T-cell (primary cell): ENCODE data around the gene C2CD4B. TPM values are rescaled to one million over a fixed set of nuclear protein-coding genes. Genes with fewer than 3 reads are reported as not detected.

Source experiments
- ATAC-seq, 4 experiments: fragments of 200-7000 bp in 3 of 4; fragments of 150-1000 bp in 1 of 4; cut with Tn5 transposase; replicated peaks in 1 of 4; 1 replicate in 3 of 4; 2 replicates in 1 of 4; pipeline ENCODE4 v1.10.0; 2021; ENCODE audit warnings: moderate library complexity in 3 of 4, mild to moderate bottlenecking in 2 of 4, moderate number of reproducible peaks in 1 of 4
- CTCF ChIA-PET, 2 donors: fragments of 300-600 bp; sonication (Branson Sonifier 250); formaldehyde crosslinking; loops; one replicate each; lab custom pipeline; 2022; ENCODE audit warnings: antibody characterized with exemption in 2 of 2; lab: Charles Lee
- POLR2A ChIA-PET, 2 donors: fragments of 300-600 bp; sonication (Branson Sonifier 250); formaldehyde crosslinking; loops; one replicate each; lab custom pipeline; 2022; ENCODE audit warnings: antibody characterized with exemption in 2 of 2; lab: Charles Lee
- DNase-seq, 35 experiments: peaks; one replicate each; pipeline versions ENCODE4 v3.0.0 to v3.0.0-alpha.2; 2013 to 2023
- H3K27ac ChIP-seq: one replicate; pipeline ENCODE4 v1.5.1; 2013; ENCODE audit warnings: low read length
- H3K27me3 ChIP-seq, 2 experiments: replicated peaks in 1 of 2; 1 replicate in 1 of 2; 2 replicates in 1 of 2; pipeline versions ENCODE4 v1.6.1 to v1.7.0; 2013; ENCODE audit warnings: low read length in 1 of 2, mixed read lengths in 1 of 2; ENCODE audit not compliant: control insufficient read depth in 2 of 2, insufficient read depth in 2 of 2; ENCODE audit errors: extremely low read depth in 1 of 2
- H3K36me3 ChIP-seq, 2 donors: 1 replicate in 1 of 2; 2 replicates in 1 of 2; pipeline versions ENCODE4 v1.6.1 to v1.7.0; 2013; ENCODE audit warnings: low read length in 1 of 2; ENCODE audit not compliant: control insufficient read depth in 2 of 2, insufficient read depth in 1 of 2; ENCODE audit errors: extremely low read depth in 1 of 2
- H3K4me1 ChIP-seq, 2 experiments: 1 replicate in 1 of 2; 2 replicates in 1 of 2; pipeline versions ENCODE4 v1.6.1 to v1.7.0; 2013; ENCODE audit warnings: low read length in 2 of 2, mixed read lengths in 1 of 2; ENCODE audit not compliant: insufficient read depth in 2 of 2, control insufficient read depth in 1 of 2; ENCODE audit errors: extremely low read depth in 1 of 2
- H3K4me3 ChIP-seq, 2 donors: 1 replicate in 1 of 2; 2 replicates in 1 of 2; pipeline versions ENCODE4 v1.5.1 to v1.7.0; 2013; ENCODE audit warnings: mild to moderate bottlenecking in 2 of 2, low read length in 1 of 2, moderate library complexity in 1 of 2; ENCODE audit not compliant: control insufficient read depth in 1 of 2; ENCODE audit errors: extremely low read depth in 1 of 2
- H3K9me3 ChIP-seq: 2 replicates; pipeline ENCODE4 v1.7.0; 2013
- H3K27ac Mint-ChIP-seq, 2 donors: one replicate each; pipeline ENCODE4 v1.8.0; 2020 to 2021; ENCODE audit warnings: mild to moderate bottlenecking in 2 of 2, mixed read lengths in 2 of 2
- H3K27me3 Mint-ChIP-seq, 2 donors: one replicate each; pipeline ENCODE4 v1.8.0; 2021 to 2022; ENCODE audit warnings: mixed read lengths in 2 of 2
- H3K36me3 Mint-ChIP-seq: one replicate; pipeline ENCODE4 v1.8.0; 2021; ENCODE audit warnings: mixed read lengths
- H3K4me1 Mint-ChIP-seq, 3 donors: one replicate each; pipeline ENCODE4 v1.8.0; 2020 to 2022; ENCODE audit warnings: mixed read lengths in 3 of 3, mild to moderate bottlenecking in 1 of 3
- H3K4me3 Mint-ChIP-seq, 3 donors: one replicate each; pipeline ENCODE4 v1.8.0; 2020 to 2022; ENCODE audit warnings: mild to moderate bottlenecking in 3 of 3, mixed read lengths in 3 of 3, moderate library complexity in 3 of 3
- H3K9me3 Mint-ChIP-seq, 3 donors: one replicate each; pipeline ENCODE4 v1.8.0; 2020 to 2022; ENCODE audit warnings: mixed read lengths in 3 of 3
- WGBS: methylation state at CpG from one replicate; pipeline ENCODE4 v1.1.5; 2013; ENCODE audit warnings: missing lambda C conversion rate; ENCODE audit not compliant: insufficient coverage; 5-methylcytosine and 5-hydroxymethylcytosine counted together
- total RNA-seq, 35 experiments: library from RNA in 6 of 35; stranded (reverse) in 6 of 35; fragments of 120-200 nt in 1 of 35; gene quantifications; one replicate each; pipeline versions ENCODE4 v1.2.1 to v1.2.4 and lab custom pipeline; 2013 to 2026

C2CD4B gene
- total RNA-seq, 5 donors from 2014 or later (not counting 1 experiment from before 2014, with no cell fraction given) = not detected

- no peak overlapping the region for H3K4me3 ChIP-seq
- ChIA-PET CTCF (no interaction called here), POLR2A (no interaction called here)
- H3K9me3 ChIP-seq = no peaks in the 10 kb centered on the region
- no peaks in the 10 kb centered on the region for H3K36me3 ChIP-seq
- H3K4me1 ChIP-seq = no peaks in the 10 kb centered on the region
- H3K27me3 ChIP-seq = peaks cover 0 to 6% of the 10 kb centered on the region in 2 experiments
- no peaks in the 10 kb centered on the region for H3K9me3 Mint-ChIP-seq
- H3K27ac ChIP-seq = no peak overlapping the region
- peaks cover 11 to 12% of the 10 kb centered on the region in 2 donors for H3K27me3 Mint-ChIP-seq
- no peak overlapping the region for H3K27ac Mint-ChIP-seq
- no peak overlapping the region for H3K4me3 Mint-ChIP-seq
- 86% methylated on average over 1 of the region's 9 CpGs for WGBS
- no peak for ATAC-seq
- DNase-seq = no peak
- peaks cover 8 to 12% (median 11%) of the 10 kb centered on the region in 3 donors for H3K4me1 Mint-ChIP-seq
- no peaks in the 10 kb centered on the region for H3K36me3 Mint-ChIP-seq
Observed at GRCh38 chr15:62208367-62208766, 43.3 kb upstream of the C2CD4B start.

- no peak for ATAC-seq
- Histone ChIP-seq H3K27me3 (peaks cover 0 to 3% of the 10 kb centered on the region in 2 experiments), H3K4me1 (no peaks in the 10 kb centered on the region), H3K4me3 (no peak overlapping the region), H3K27ac (no peak overlapping the region), H3K9me3 (no peaks in the 10 kb centered on the region), H3K36me3 (no peaks in the 10 kb centered on the region)
- WGBS = no CpG with 5 or more reads among the region's 2 CpGs
- DNase-seq = no peak
- ChIA-PET POLR2A (no interaction called here), CTCF (no interaction called here)
- Mint-ChIP-seq H3K27ac (no peak overlapping the region), H3K36me3 (no peaks in the 10 kb centered on the region), H3K27me3 (peaks cover 17 to 30% of the 10 kb centered on the region in 2 donors), H3K4me3 (no peak overlapping the region), H3K9me3 (no peaks in the 10 kb centered on the region), H3K4me1 (peaks cover 0 to 2% (median 0%) of the 10 kb centered on the region in 3 donors)
Observed at GRCh38 chr15:62190675-62191074, 25.6 kb upstream of the C2CD4B start.

- Mint-ChIP-seq H3K4me1 (peaks cover 0 to 2% (median 0%) of the 10 kb centered on the region in 3 donors), H3K27me3 (peaks cover 17 to 30% of the 10 kb centered on the region in 2 donors), H3K27ac (no peak overlapping the region), H3K9me3 (no peaks in the 10 kb centered on the region), H3K4me3 (no peak overlapping the region), H3K36me3 (no peaks in the 10 kb centered on the region)
- Histone ChIP-seq H3K9me3 (no peaks in the 10 kb centered on the region), H3K4me3 (no peak overlapping the region), H3K36me3 (no peaks in the 10 kb centered on the region), H3K27ac (no peak overlapping the region), H3K27me3 (peaks cover 0 to 3% of the 10 kb centered on the region in 2 experiments), H3K4me1 (no peaks in the 10 kb centered on the region)
- ChIA-PET CTCF (no interaction called here), POLR2A (no interaction called here)
- ATAC-seq (no peak), DNase-seq (no peak)
- WGBS = 46% methylated on average over 2 of the region's 2 CpGs
Observed at GRCh38 chr15:62190274-62190673, 25.2 kb upstream of the C2CD4B start.

GRCh38 chr15:62188744-62189143, 23.7 kb upstream of the C2CD4B start:
- POLR2A ChIA-PET = no interaction called here

GRCh38 chr15:62187910-62188309, 22.8 kb upstream of the C2CD4B start:
- H3K27ac ChIP-seq = no peak overlapping the region
- ChIA-PET CTCF (interaction anchor here in 1 of 2 donors (1.0 kb wide), 1 partner anchor 11 kb away, joined by 4 read pairs; no protein-coding TSS in a partner anchor), POLR2A (no interaction called here)
- no peaks in the 10 kb centered on the region for H3K4me1 ChIP-seq
- ATAC-seq (no peak), DNase-seq (no peak)
- WGBS = no CpG with 5 or more reads among the region's 1 CpG
- peaks cover 0 to 3% of the 10 kb centered on the region in 2 experiments for H3K27me3 ChIP-seq
- Mint-ChIP-seq H3K4me3 (no peak overlapping the region), H3K36me3 (no peaks in the 10 kb centered on the region), H3K9me3 (no peaks in the 10 kb centered on the region), H3K27me3 (peaks cover 12 to 22% of the 10 kb centered on the region in 2 donors), H3K27ac (no peak overlapping the region), H3K4me1 (no peaks in the 10 kb centered on the region)
- no peaks in the 10 kb centered on the region for H3K36me3 ChIP-seq
- H3K9me3 ChIP-seq = no peaks in the 10 kb centered on the region
- H3K4me3 ChIP-seq = no peak overlapping the region

More at GRCh38 chr15:62188744-62189143, 23.7 kb upstream of the C2CD4B start:
- DNase-seq (no peak), ATAC-seq (no peak)
- Mint-ChIP-seq H3K27me3 (peaks cover 17 to 26% of the 10 kb centered on the region in 2 donors), H3K4me1 (peaks cover 0 to 2% (median 0%) of the 10 kb centered on the region in 3 donors), H3K27ac (no peak overlapping the region), H3K4me3 (no peak overlapping the region), H3K9me3 (no peaks in the 10 kb centered on the region), H3K36me3 (no peaks in the 10 kb centered on the region)
- no peaks in the 10 kb centered on the region for H3K4me1 ChIP-seq
- no peak overlapping the region for H3K27ac ChIP-seq
- no peak overlapping the region for H3K4me3 ChIP-seq
- H3K9me3 ChIP-seq = no peaks in the 10 kb centered on the region
- CTCF ChIA-PET = interaction anchor here in 1 of 2 donors (1.0 kb wide), 1 partner anchor 12 kb away, joined by 4 read pairs; no protein-coding TSS in a partner anchor
- H3K36me3 ChIP-seq = no peaks in the 10 kb centered on the region
- 85% methylated on average over 3 of the region's 5 CpGs for WGBS
- H3K27me3 ChIP-seq = peaks cover 0 to 3% of the 10 kb centered on the region in 2 experiments

- Mint-ChIP-seq H3K4me1 (no peaks in the 10 kb centered on the region), H3K27me3 (peaks cover 11 to 17% of the 10 kb centered on the region in 2 donors), H3K9me3 (no peaks in the 10 kb centered on the region), H3K4me3 (no peak overlapping the region), H3K36me3 (no peaks in the 10 kb centered on the region), H3K27ac (no peak overlapping the region)
- no peak overlapping the region for H3K27ac ChIP-seq
- no peaks in the 10 kb centered on the region for H3K4me1 ChIP-seq
- WGBS = 79% methylated on average over 4 of the region's 5 CpGs
- CTCF ChIA-PET = no interaction called here
- H3K27me3 ChIP-seq = peaks cover 0 to 3% of the 10 kb centered on the region in 2 experiments
- H3K9me3 ChIP-seq = no peaks in the 10 kb centered on the region
- H3K36me3 ChIP-seq = no peaks in the 10 kb centered on the region
- POLR2A ChIA-PET = interaction anchor here in 1 of 2 donors (0.7 kb wide), 1 partner anchor 71 kb away, joined by 5 read pairs; no protein-coding TSS in a partner anchor
- ATAC-seq (no peak), DNase-seq (no peak)
- no peak overlapping the region for H3K4me3 ChIP-seq
Observed at GRCh38 chr15:62187425-62187824, 22.3 kb upstream of the C2CD4B start.
